GM21360 (cell line): Measurements from ENCODE around the gene TMPRSS13.
"Not testable (repeated sequence)": the region's sequence is repeated elsewhere in the genome, so short reads cannot be mapped to it uniquely, and the experiment has no call there.

Experiments
- ATAC-seq: cut with Tn5 transposase; IDR thresholded peaks from one replicate; pipeline ENCODE4 v1.9.1; 2021; ENCODE audit warnings: mild to moderate bottlenecking, moderate library complexity; ENCODE audit not compliant: unreplicated experiment

Gene TMPRSS13

DNA sequence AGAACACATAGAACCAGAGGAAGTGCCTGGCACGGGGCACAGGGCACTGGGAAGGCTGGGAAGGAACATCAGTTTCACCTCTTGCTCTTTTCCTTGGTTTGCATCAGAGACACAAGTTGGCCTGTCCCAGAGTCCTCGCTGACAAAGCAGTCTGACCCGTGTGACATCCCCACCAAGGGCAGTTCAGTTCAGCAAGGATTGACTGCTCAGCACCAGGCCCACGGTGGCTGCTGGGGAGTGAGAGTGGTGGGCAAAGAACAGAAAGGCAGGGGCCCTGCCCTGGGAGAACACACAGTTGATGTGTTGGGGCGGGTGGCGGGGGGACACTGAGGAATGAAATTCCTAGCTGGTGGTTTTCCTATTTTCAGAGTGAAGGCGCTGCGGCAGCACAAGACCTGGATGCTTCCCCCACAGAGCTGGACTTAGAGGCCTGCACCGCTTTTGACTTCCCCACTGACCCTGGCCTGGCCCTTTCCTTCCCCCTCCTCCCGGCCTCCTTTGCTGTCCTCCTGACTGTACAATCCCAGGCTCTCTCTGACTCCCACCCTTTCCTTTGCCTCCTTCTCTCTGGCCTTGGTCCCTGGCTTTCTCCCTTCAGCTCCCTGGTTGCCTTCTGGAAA, 2.2 kb upstream of the TMPRSS13 start:
- no peak for ATAC-seq

GRCh38 chr11:117930668-117931330, 1.6 kb upstream of the TMPRSS13 start:
- no peak for ATAC-seq

DNA sequence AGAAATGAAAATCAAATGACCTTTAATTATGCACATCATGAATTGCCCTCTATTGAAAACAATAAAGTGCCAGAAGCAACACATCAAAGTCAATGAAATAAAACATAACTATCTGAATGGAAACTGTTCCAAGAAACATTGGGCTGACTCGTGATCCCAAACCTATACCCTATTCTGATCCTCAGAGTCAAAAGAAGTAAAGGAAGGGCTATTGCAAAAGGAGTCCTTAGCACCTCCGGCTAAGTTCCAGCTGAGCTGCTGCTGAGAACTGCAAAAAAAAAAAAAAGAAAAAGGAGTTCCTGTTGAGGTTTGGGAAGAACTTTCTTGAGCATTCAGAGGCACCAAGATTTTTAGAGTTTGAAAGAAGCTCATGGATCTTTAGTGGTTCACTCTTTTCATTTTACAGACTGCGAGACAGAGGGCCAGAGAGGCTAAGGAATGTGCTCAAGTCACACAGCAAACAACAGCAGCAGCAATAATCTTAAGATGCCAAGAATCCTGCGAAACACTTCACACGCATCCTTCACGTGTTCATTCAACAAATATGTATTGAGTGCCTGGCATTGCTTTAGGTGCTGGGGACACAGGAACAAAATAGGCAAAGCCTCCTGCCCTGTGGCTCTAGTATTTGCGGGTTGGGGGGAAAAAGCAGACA, 841 bp upstream of the TMPRSS13 start:
- no peak for ATAC-seq

DNA sequence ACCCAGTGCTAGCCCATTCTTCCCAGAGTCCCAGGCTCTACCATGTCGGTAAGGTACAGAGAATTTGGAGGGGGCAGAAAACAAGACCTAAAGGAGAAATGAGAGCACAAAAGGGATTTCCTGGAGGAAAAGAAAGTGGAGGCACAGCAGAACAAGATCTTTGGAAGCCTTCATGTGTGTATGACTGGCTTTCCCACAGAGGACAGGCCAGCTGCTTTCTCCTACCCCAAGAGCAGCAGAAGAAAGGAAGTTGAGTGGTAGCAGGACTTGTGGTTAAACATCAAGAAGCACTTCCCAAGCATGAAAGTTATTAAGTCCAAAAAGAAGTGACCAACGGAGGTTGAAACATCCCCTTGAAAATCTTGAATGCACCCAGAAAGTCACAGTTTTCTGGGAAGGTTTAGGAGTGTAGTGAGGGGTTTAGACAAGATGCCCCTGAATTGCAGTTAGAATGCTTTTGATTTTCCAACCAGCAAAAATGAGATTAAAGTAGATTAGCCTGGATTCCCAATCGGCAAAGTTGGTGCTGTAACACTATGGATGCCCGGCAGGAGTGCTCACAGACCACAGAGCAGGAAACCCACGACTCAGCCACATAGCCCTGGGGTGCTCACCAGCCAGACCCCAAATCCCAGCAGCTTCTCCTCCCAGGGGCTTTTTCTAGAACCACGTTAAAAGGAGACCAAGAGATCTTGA, 608 bp downstream of the TMPRSS13 start:
- no peak for ATAC-seq

DNA sequence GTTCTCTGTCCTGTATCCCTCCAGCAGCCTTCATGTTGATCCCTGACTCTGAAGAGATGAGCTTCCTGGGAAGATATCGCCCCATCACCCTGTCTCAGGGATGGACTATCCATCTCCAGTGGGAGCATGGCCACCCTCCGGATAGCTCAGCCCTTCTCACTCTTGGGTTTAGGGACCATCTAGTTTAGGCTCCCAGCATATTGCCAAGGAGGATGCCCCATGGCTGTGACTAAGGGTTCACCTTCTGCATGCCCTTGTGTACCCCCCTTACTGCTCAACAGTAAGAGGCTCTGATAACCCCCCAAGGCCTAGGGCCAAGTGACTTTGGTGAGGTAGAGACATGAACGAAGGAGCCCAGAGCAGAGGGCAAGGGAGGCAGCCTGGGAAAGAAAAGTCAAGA, 1.3 kb downstream of the TMPRSS13 start:
- ATAC-seq = no peak

DNA sequence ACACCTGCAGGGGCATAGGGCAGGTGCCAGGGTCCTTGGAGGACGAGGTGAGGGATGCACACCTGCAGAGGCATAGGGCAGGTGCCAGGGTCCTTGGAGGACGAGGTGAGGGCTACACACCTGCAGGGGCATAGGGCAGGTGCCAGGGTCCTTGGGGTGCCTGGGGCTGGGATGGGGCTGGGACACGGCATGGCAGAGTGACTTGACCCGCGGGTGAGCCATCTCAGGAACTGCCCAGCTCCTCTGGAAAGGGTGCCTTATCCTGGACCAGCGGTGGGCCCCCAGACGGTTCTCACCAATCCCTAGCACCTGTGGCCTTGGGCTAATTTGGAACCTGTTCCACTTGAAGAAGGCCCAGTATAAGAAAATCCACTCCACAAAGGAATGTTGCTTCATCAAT, 3.0 kb downstream of the TMPRSS13 start:
- not testable (repeated sequence) for ATAC-seq

DNA sequence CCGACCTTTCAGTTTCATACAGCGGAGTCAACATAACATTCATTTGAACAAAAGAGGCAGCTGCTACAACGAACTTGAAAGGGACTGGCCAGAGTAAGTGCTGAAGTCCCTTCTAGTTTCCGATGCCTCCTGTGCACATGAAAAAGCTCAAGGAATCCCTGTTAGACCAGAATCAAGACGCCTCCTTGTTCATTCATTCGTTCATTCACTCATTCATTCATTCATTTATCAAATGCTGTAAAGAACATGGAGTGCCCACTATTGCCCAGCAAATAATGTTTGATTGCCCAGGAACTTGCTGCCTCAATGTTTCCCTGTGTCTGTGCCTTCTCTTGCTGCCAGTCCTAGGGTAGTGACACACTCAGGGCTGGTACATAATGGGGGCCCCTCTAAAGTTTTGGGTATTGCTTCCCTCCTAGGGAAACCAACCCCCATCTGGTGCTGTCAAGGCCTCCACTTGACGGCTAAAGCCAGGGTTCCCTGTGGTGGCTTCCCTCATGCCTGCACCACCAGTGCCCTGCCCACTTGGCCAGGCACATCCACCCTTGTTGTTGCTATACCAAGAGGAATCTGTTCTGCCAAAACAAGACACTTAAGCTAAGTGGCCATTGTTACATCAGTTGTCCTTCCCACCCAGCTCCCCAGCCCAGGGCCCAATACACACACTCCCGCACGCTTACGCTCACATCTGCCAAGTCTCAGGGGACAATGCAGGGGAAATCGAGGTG, 3.8 kb downstream of the TMPRSS13 start:
- ATAC-seq = no peak

DNA sequence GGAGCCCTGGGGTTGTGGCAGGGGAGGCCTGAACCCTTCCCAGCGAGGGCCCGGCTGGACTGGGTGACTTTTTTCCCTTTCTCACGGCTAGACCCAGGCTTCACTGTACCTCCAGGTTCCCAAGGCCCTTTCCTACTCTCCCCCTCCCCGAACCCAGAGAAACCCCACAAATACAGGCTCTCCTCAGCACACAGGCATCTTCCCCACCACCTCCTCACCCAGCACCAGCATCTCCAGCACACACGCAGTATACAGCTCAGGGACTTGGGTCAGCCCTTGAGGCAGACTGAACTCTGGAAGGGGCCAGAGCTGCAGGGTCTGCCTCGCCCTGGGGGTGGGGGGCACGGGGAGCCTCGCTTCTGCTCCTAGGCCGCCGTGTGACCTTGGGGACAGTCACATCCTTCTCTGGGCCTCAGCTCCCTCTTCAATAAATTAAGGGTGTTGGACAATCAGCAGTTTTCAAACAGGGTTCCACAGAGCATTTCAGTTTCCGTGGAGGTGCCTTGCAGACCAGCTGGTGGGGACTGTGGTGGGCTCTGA, 4.5 kb downstream of the TMPRSS13 start:
- ATAC-seq = no peak

DNA sequence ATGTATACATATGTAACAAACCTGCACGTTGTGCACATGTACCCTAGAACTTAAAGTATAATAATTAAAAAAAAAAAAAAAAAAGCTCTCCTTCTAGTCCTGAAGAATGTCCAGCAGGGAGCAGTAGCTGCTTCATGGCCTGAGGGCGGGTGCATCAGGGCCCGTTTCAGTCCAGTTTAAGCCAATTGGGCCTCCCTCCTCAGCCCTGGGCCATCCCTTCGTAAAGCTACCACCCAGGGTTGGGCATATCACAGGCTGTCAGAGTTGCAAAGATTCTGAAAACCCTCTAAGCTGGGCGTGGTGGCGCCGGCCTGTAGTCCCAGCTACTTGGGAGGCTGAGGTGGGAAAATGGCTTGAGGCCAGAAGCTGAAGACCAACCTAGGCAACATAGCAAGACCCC, 5.4 kb downstream of the TMPRSS13 start:
- no peak for ATAC-seq

GRCh38 chr11:117923275-117923674, 5.9 kb downstream of the TMPRSS13 start:
- ATAC-seq = no peak

GRCh38 chr11:117921893-117922292, 7.3 kb downstream of the TMPRSS13 start:
- no peak for ATAC-seq

DNA sequence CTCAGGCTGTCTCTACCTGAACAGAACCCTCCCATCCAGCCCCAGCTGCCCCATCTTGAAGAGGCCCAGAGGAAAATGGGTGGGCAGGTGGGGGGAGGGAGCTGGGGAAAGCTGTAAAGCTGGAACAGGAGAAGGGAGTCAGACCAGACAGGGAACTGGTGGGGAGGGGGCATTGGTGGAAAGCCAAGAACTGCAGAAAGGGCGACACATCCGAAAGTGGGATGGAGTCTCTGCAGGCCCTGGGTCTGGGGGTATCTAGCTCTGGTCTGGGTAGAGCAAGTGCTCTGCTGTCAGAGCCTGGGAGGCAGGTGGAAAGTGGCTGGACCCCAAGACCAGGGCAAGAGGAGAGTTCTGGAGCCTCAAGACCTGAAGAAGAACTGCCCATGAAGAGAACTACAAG, 7.7 kb downstream of the TMPRSS13 start:
- no peak for ATAC-seq

DNA sequence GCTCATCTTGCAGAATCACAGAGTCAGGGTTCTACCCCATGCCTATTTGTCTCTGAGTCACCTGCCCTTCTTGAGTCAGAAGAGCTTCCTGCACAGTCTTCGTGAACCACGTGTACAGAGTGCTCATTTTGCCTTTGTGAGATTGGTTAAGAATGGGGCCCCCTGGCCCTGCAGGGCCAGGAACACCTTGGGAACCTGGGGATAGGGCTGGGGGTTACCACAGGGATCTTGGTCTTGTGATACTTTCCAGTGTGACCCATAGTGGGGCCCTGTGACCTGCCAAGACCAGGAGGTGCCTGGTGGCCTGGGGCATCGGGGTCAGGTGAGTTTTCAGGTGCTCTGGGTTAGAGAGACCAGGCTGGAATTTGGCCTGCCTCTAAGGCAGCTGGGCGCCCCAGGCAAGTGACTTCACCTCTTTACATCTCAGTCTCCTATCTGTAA, 9.4 kb downstream of the TMPRSS13 start:
- ATAC-seq = no peak

DNA sequence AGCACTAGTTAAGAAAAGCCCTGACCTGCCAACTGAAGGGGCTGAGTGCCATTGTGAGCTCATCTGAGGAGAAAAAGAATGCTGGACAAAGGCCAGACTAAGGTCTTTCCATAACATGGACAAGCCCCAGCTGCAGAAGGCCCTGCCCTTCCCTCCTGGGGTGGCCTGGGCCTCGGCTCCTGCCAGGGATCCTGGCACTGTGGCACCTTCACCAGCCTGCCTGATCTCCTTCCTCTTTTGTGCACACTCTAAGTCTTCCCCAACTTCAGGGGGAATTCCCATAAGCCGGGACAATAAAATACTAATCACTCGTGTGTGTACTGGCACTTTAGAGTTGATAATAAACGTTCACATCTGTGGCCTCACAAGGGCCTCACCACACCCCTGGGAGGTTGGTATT, 9.9 kb downstream of the TMPRSS13 start:
- no peak for ATAC-seq

DNA sequence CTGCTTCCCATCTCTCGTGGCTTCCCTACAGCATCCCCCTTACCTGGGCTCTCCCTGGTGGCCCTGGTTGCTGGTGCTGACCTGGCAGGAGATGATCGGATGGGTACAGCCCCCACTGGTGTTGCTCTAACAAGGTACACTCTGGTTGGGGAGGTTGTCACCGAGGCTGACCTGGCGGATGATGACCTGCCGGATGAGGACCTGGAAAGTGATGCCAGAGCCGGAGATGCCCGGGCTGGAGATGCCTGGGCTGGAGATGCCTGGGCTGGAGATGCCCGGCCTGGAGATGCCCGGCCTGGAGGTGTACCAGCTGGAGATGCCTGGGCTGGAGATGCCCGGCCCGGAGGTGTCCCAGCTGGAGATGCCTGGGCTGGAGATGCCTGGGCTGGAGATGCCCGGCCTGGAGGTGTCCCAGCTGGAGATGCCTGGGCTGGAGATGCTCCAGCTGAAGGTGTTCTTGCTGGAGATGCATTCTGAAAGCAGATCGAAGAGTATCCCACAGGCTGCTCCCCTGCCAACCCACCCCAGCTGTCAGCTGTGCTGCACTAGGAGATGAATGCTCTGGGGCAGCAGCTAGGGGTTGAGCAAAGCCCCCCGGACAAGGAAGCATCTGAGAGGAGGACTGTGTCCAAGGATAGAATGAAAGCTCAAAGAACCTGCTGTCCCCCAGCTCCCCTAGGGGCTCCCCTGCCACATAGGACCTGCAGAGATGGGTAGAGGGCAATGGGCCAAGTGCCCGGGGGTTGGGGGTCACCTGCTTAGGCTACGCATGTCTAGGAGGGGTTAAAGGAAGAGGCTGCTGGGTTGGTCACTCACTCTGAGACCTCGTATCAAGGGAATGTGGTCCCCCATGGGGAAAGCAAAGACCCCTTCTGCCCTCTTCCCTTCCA, 10.6 kb downstream of the TMPRSS13 start:
- no peak for ATAC-seq

DNA sequence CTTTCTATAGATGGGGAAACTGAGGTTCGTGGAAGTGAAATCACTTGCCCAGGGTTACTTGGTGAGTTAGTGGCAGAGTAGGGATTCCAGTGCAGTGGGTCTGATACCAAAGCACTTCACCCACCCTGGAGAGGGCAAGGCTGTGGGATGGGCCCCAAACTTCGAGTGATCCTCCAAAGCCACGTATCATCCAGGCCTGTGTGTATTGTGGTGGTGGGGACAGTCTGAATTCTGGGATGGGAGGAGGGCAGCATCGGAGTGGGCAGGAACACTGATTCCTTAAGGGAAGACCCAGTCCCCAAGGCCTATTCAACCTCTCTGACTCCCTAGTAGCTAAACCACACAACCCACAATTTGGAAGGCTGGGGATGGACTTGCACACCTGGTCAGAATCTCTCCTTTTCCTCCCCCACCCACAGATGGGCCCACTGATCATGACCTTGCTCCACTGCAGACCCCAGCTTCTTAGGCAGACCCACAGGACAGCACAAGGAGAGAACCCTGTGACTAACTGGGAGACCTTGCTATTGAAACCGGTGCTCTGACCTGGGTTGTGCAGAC, 11.5 kb downstream of the TMPRSS13 start:
- no peak for ATAC-seq

DNA sequence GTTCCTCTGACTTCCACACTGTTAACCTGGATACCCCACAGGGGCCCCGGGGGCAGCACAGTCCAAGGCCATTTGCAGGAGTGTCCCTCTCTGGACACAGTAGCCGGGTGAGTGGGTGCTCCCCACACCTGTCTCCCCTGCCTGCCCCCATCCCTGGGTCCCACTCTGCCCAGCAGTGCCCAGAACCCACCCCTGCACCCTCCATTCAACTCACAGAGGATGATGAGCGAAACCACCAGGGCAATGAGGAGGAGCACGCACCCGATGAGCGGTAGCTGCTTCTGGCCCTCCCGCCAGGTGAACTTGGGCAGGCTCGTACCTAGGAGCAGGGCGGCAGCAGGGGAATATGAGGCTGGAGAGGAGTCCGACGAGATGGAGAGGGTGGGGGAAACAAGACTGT, 12.2 kb downstream of the TMPRSS13 start:
- no peak for ATAC-seq

DNA sequence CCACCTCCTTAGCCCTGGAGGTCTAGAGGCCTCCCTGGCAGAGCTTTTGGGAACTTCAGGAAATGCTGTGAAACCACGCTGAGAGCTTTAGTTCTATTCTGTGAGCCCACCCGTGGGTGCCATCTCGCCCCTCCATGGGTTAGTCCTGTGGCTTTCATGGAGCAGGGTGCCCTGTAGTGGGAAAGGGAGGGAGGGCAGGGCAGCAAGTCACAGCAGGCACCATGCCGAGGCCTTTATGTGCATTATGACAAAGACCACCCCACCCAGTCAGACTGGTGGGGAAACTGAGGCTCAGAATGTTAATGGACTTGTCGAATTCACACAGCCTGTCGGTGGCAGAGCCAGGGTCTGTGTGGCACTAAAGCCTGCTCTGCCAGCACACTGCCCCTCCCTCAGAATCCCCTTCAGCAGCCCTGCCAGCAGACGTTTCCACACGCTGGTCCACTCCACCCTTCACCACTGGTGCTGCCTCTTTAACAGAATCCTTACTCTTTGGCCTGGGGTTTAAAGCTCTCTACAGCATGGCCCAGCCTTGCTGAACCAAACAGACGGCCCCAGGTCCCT, 13.4 kb downstream of the TMPRSS13 start:
- no peak for ATAC-seq

GRCh38 chr11:117914991-117915618, 14.1 kb downstream of the TMPRSS13 start:
- no peak for ATAC-seq
